Spinal cord (tissue), 10 donors: ENCODE data around the gene HLF. TPM values are rescaled to one million over a fixed set of nuclear protein-coding genes. Genes with fewer than 3 reads are reported as not detected.

Experiments used
- DNase-seq, 6 donors: peaks; one replicate each; pipeline versions ENCODE4 v3.0.0 to v3.0.0-alpha.2; 2013 to 2015; ENCODE audit warnings: low spot score in 6 of 6, low read depth in 4 of 6
- H3K27ac ChIP-seq: one replicate; pipeline ENCODE4 v1.5.1; 2013; ENCODE audit warnings: low read depth, low read length, control low read depth
- H3K27me3 ChIP-seq: one replicate; pipeline ENCODE4 v1.6.1; 2013; ENCODE audit warnings: low read length; ENCODE audit not compliant: control insufficient read depth, insufficient read depth
- H3K36me3 ChIP-seq: one replicate; pipeline ENCODE4 v1.6.1; 2013; ENCODE audit warnings: low read length; ENCODE audit not compliant: control insufficient read depth, insufficient read depth
- H3K4me1 ChIP-seq: one replicate; pipeline ENCODE4 v1.6.1; 2013; ENCODE audit warnings: low read length; ENCODE audit not compliant: control insufficient read depth, insufficient read depth
- H3K4me3 ChIP-seq: one replicate; pipeline ENCODE4 v1.5.1; 2013; ENCODE audit warnings: low read depth, low read length, control low read depth
- H3K9me3 ChIP-seq: one replicate; pipeline ENCODE4 v1.6.1; 2013; ENCODE audit warnings: low read length; ENCODE audit not compliant: control insufficient read depth, insufficient read depth
- WGBS: methylation state at CpG from one replicate; pipeline ENCODE4 v1.1.5; 2013; ENCODE audit warnings: missing lambda C conversion rate; ENCODE audit not compliant: insufficient coverage; 5-methylcytosine and 5-hydroxymethylcytosine counted together
- polyA plus RNA-seq, 2 donors: library from polyadenylated mRNA; unstranded; fragments of 120-200 nt; gene quantifications; one replicate each; pipeline ENCODE4 v1.2.1, GENCODE V29; 2013; ENCODE audit not compliant: insufficient read length in 2 of 2
- total RNA-seq, 2 donors: library from RNA; depleted of rRNA in 1 of 2; stranded (reverse); fragments of 120-200 nt in 1 of 2; fragments of >200 nt in 1 of 2; gene quantifications; one replicate each; pipeline versions ENCODE4 v1.2.3 to v1.2.4, GENCODE V29; 2013 to 2014
- donor health status: healthy.

HLF gene
- total and polyA plus RNA-seq, 4 donors, result 8.1 to 127 (median 31.6) TPM

DNA sequence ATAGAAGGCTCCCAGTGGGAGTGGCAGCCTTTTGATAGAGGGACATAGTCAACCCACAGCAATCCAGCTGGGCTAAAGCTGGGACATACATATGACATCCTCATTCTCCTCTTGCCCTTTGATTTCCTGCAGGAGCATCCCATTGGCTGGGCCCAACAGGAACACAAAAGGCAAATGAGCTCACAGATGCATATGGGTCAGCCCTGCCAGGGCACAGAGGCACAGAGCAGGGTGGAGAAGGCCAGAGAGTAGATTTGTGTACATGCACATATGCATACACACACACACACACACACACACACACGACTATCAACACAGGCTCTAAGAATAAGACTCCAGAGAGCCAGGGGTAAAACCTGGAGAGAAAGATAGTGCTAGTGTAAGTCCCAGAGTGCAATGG is 98.3 kb downstream of the HLF start:
- Histone ChIP-seq H3K4me3 (no peak overlapping the region), H3K4me1 (no peaks in the 10 kb centered on the region), H3K27ac (no peak overlapping the region), H3K36me3 (no peaks in the 10 kb centered on the region), H3K9me3 (peaks cover 5% of the 10 kb centered on the region), H3K27me3 (no peaks in the 10 kb centered on the region)
- DNase-seq, result no peak
- WGBS, result no CpG with 5 or more reads among the region's 1 CpG

DNA sequence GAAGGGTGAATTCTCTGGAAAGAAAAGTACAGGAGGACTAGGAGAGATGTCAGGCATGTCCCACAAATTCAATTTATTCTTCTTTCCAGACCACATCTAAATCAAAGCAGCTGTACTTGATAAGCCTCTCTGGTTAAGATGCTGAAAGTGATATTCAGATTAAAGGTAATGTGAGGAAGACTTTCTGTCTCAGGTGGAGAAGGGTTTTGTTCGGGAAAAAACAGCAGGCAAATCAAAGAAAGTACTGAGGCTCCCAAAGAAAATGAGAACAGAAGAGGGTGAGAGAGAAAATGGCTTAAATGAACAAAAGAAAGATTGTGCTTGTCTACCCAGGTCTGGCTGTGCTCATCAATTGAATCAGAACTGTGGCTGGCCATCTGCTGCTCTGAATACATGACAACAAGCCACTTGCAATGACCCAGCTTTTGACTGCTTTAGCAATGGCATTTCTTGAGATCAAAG is 101.3 kb downstream of the HLF start:
- 30% methylated on average over 1 of the region's 1 CpG for WGBS
- Histone ChIP-seq H3K4me3 (no peak overlapping the region), H3K27ac (no peak overlapping the region), H3K27me3 (no peaks in the 10 kb centered on the region), H3K36me3 (no peaks in the 10 kb centered on the region), H3K9me3 (peaks cover 4% of the 10 kb centered on the region), H3K4me1 (no peaks in the 10 kb centered on the region)
- DNase-seq, result peak in 1 of 6 donors; percentile 47

DNA sequence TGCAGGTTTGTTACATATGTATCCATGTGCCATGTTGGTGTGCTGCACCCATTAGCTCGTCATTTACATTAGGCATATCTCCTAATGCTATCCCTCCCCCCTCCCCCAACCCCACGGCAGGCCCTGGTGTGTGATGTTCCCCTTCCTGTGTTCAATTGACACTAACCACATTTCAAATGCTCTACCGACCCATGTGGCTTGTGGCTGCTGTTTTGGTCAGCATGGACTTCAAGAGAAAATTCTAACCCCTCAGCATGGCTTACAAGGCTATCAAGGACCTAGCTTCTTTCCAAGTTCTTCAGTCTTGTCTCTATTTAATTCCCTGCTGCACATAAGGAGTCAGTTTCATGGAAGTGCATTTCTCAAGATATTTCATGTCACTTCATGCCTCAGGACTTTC is 103.9 kb downstream of the HLF start:
- Histone ChIP-seq H3K27me3 (no peaks in the 10 kb centered on the region), H3K36me3 (no peaks in the 10 kb centered on the region), H3K4me1 (no peaks in the 10 kb centered on the region), H3K9me3 (no peaks in the 10 kb centered on the region), H3K4me3 (no peak overlapping the region), H3K27ac (no peak overlapping the region)
- 82% methylated on average over 3 of the region's 3 CpGs for WGBS
- DNase-seq, result no peak

Other genes starting within 250 kb of the HLF start
- 100 to 1,000 TPM in 1 of 2 donors, 10 to 100 TPM in 1; 37.4 to 120 TPM for gene MMD, start 156.9 kb downstream of the HLF start, total RNA-seq
- 100 to 1,000 TPM in 1 of 2 donors, 10 to 100 TPM in 1; 93.3 to 122 TPM for gene MMD, start 156.9 kb downstream of the HLF start, polyA plus RNA-seq
- not detected for gene SMIM36, start 246.5 kb downstream of the HLF start, total RNA-seq
- gene SMIM36, start 246.5 kb downstream of the HLF start, polyA plus RNA-seq, result under 1 TPM in 1 of 2 donors, not detected in 1; 0.18 TPM